ENCODE results near the gene SYP. TPM values are rescaled to one million over a fixed set of nuclear protein-coding genes. Genes with fewer than 3 reads are reported as not detected.

SYP gene
- total RNA-seq, 4 donors from 2014 or later: 2.9 to 10.5 (median 5.4) TPM

DNA sequence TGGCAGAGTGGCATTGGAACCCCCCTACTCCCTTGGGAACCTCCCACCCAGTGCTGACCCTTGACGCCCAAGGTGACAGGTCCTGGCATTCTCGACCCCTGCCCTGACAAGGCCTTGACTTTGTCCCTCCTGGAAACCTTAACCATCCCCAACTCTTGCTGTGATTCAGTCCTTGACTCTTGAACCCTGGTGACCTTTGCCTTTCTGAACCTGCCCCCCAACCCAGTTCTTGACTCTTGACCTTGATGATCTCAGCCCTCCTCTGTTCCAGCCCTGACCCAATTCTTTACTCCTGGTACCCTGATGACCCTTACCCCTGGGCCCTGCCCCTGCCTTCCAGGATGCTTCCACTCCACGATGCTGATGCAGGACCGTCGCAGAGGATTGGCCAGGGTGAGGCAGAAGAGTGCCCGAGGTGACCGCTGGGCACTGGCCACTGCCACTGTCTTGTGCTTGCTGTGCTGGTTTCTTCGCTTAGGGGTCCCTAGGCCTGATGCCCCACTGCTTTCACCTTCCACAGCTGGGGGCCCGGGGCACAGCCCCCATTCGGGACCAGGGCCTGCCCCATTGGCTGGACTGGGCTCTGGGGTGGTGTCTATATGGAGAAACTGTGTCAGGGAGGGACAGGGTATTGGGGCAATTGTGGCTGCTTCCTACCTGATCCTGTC is 31.5 kb upstream of the SYP start:
- no peaks in the 10 kb centered on the region for H3K9me3 ChIP-seq
- H3K27me3 ChIP-seq: peaks cover 15% of the 10 kb centered on the region
- H3K27ac ChIP-seq: no peak overlapping the region
- no peak overlapping the region for H3K4me3 ChIP-seq
- no peaks in the 10 kb centered on the region for H3K36me3 ChIP-seq
- WGBS, 2 donors (ENCODE audit: low coverage in 1 of 2): 60% methylated on average over 1 of the region's 10 CpGs; no CpG with 5 or more reads in 1 of the 2 donors
- TF ChIP-seq CTCF (IDR thresholded peaks at IDR 0.05) (no peak), POLR2A (IDR thresholded peaks at IDR 0.05) (no peak), EP300 (IDR thresholded peaks at IDR 0.05) (no peak), POLR2AphosphoS5 (IDR thresholded peaks at IDR 0.05) (no peak)
- ATAC-seq: no peak
- peaks cover 0 to 13% (median 0%) of the 10 kb centered on the region in 3 donors for H3K4me1 ChIP-seq

- ATAC-seq: peak; percentile 50
- Histone ChIP-seq H3K36me3 (no peaks in the 10 kb centered on the region), H3K27me3 (peaks cover 15% of the 10 kb centered on the region), H3K27ac (peak overlapping the region in 1 of 4 donors; percentile 48), H3K9me3 (no peaks in the 10 kb centered on the region), H3K4me3 (peak overlapping the region in 1 of 2 donors; percentile 37), H3K4me1 (peaks cover 0 to 6% (median 0%) of the 10 kb centered on the region in 3 donors)
- TF ChIP-seq EP300 (IDR thresholded peaks at IDR 0.05) (no peak), POLR2A (IDR thresholded peaks at IDR 0.05) (no peak), POLR2AphosphoS5 (IDR thresholded peaks at IDR 0.05) (no peak), CTCF (IDR thresholded peaks at IDR 0.05) (no peak)
- 60% methylated on average over 1 of the region's 44 CpGs; no CpG with 5 or more reads in 1 of the 2 donors for WGBS, 2 donors (ENCODE audit: low coverage in 1 of 2)
Measured at GRCh38 chrX:49230500-49231232, 30.7 kb upstream of the SYP start.

DNA sequence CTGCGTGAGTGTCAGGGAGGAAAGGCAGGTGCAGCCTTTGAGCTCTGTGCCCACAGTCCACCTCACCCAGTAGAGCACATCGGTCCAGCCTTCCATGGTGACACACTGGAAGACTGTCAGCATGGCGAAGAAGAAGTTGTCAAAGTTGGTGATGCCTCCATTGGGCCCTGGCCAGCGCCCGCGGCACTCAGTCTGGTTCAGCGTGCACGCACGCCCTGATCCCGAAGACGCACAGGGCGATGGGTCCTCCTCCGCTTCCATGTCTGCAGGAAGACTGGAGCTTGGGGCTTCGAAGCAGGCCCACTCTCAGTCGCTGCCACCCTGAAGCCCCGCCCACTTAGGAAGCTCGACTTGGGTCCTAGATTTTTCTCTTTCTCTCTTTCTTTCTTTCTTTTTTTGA is 28.2 kb upstream of the SYP start:
- Histone ChIP-seq H3K27me3 (peaks cover 9% of the 10 kb centered on the region), H3K27ac (no peak overlapping the region), H3K36me3 (no peaks in the 10 kb centered on the region), H3K4me3 (no peak overlapping the region), H3K9me3 (no peaks in the 10 kb centered on the region), H3K4me1 (peaks cover 0 to 6% (median 0%) of the 10 kb centered on the region in 3 donors)
- 79% methylated on average over 9 of the region's 17 CpGs; no CpG with 5 or more reads in 1 of the 2 donors for WGBS, 2 donors (ENCODE audit: low coverage in 1 of 2)
- ATAC-seq: no peak
- no peak for TF ChIP-seq EP300 (IDR thresholded peaks at IDR 0.05)
- no peak for TF ChIP-seq CTCF (IDR thresholded peaks at IDR 0.05)
- TF ChIP-seq POLR2A (IDR thresholded peaks at IDR 0.05): no peak
- no peak for TF ChIP-seq POLR2AphosphoS5 (IDR thresholded peaks at IDR 0.05)

- TF ChIP-seq EP300 (IDR thresholded peaks at IDR 0.05): no peak
- no peak for TF ChIP-seq POLR2AphosphoS5 (IDR thresholded peaks at IDR 0.05)
- TF ChIP-seq CTCF (IDR thresholded peaks at IDR 0.05): no peak
- TF ChIP-seq POLR2A (IDR thresholded peaks at IDR 0.05): no peak
- ATAC-seq: no peak
- Histone ChIP-seq H3K4me3 (no peak overlapping the region), H3K27me3 (peaks cover 9% of the 10 kb centered on the region), H3K4me1 (peaks cover 0 to 6% (median 0%) of the 10 kb centered on the region in 3 donors), H3K36me3 (no peaks in the 10 kb centered on the region), H3K27ac (no peak overlapping the region), H3K9me3 (no peaks in the 10 kb centered on the region)
- 69% methylated on average over 2 of the region's 2 CpGs; no CpG with 5 or more reads in 1 of the 2 donors for WGBS, 2 donors (ENCODE audit: low coverage in 1 of 2)
Measured at GRCh38 chrX:49227726-49228125, 27.7 kb upstream of the SYP start.
